T-helper 2 cell treated with Interferon-gamma antibody and Interleukin-4, amounts not matched to agents 100 ng/mL and 5 ng/mL, for 36 hours (primary cell): ENCODE data around the gene UBE2Q1. TPM values are rescaled to one million over a fixed set of nuclear protein-coding genes. Genes with fewer than 3 reads are reported as not detected.
"Not testable (repeated sequence)": the region's sequence is repeated elsewhere in the genome, so short reads cannot be mapped to it uniquely, and the experiment has no call there.

Experiments
- intact Hi-C: fragments of 100-400 bp; cut with micrococcal nuclease; formaldehyde crosslinking; loops from one replicate; pipeline ENCODE4 v1.15.1; 2023
- total RNA-seq: library from RNA; stranded (reverse); gene quantifications from 2 replicates; pipeline ENCODE4 v1.2.3, GENCODE V29; 2022

The UBE2Q1 gene
- total RNA-seq, 1 donor from 2014 or later, result 112 TPM

- intact Hi-C loops, result no loop called here
These were observed 6.4 kb downstream of the UBE2Q1 start for GRCh38 chr1:154552036-154552435.

GRCh38 chr1:154551474-154551873 lies 7.0 kb downstream of the UBE2Q1 start:
- intact Hi-C loops, result no loop called here

- intact Hi-C loops, result no loop called here
These were observed 7.8 kb downstream of the UBE2Q1 start for GRCh38 chr1:154550657-154551056.

DNA sequence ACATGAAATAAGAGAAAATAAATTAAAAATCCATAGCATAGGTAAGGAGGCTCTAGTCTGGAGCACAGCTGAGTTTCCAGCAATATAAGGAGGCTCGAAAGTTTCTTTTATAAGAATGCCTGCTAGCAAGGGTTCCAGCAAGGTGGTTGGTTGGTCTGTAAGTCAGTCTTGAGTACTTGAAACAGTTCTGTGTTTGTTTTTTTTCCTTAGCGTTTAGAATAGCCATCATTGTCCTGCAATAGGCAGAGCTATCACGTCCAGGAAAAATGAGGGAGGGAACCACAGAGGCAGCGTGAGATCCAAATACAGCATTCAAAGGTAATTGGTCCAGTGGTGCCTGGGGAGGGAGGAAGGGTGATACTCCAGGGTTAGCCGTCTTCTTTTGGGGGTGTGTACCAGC lies 8.4 kb downstream of the UBE2Q1 start:
- intact Hi-C loops, result no loop called here

- intact Hi-C loops, result no loop called here
These were observed 9.2 kb downstream of the UBE2Q1 start for GRCh38 chr1:154549202-154549770.

DNA sequence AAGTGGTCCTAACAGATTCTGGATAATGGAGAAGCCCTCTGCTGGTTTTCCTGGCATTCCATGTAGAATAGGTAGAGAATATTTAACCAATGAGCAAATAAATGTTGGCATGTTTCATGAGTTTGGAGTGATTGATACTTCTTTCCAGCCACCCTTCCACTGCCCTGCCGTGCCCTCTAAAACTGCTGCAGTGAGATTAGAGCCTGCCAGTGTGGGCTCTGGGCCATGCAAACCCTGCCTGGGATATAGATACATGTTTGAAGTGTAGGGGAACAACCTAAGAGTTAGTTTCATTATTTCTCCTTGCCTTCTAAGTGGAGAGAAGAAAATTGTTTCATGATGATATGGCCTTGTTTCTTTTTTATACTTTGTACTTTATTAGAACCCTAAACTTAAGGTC lies 10.4 kb downstream of the UBE2Q1 start:
- intact Hi-C loops, result no loop called here

GRCh38 chr1:154547105-154547732 lies 11.2 kb downstream of the UBE2Q1 start:
- intact Hi-C loops, result no loop called here

DNA sequence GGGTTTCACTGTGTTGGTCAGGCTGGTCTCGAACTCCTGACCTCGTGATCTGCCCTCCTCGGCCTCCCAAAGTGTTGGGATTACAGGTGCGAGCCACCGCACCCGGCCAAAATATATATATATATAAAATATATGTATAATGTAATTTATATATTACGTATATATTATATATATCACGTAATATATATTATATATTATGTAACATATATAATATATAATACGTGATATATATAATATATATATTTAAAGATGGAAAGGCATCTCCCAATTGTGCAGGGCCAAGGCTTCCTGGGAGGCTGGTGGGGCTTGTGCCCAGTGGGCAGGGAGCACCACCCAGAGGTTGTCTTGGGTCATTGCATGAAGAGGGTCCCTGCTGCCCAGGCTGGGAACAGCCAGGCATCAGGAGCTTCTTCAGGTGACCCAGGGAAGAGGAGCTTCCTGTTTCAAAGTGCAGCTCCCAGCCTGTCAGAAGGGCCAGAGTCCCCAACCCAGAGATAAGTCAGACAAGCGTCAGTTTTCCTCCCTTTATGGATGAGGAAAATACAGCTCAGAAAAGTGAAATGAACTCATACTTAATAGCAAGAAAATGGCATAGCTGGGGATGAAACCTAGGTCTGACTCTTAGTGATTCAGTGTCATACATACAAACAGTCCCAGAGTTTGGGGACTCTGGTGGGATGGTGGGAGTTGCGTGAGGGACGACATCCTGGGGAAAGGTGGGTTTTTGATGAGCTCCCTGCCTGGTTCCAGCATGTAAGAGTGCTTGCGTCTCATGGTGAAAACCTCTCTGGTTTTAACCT lies 12.0 kb downstream of the UBE2Q1 start:
- intact Hi-C loops, result loop anchor here (1.0 kb wide), 1 partner anchor 66 kb away; no protein-coding TSS in a partner anchor

DNA sequence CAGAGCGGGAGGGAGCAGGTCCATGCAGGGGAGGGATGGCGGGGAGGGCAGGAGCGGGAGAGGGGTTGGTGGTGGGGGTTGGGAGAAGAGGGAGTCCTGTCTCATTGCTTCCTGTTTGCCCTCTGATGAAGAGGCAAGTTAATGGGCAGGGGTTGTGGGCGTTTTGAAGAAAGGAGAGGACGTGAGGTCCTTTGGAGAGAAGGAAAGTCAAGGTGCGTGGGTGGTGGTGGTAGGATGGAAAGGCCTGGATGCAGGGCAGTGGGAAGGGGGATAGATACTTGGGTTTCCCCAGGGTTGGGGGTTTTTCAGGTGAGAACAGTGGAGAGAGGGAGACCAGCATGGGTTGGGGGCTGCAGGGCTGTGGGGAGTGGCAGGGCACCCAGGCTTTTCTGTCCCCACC lies 17.2 kb downstream of the UBE2Q1 start:
- intact Hi-C loops, result no loop called here

DNA sequence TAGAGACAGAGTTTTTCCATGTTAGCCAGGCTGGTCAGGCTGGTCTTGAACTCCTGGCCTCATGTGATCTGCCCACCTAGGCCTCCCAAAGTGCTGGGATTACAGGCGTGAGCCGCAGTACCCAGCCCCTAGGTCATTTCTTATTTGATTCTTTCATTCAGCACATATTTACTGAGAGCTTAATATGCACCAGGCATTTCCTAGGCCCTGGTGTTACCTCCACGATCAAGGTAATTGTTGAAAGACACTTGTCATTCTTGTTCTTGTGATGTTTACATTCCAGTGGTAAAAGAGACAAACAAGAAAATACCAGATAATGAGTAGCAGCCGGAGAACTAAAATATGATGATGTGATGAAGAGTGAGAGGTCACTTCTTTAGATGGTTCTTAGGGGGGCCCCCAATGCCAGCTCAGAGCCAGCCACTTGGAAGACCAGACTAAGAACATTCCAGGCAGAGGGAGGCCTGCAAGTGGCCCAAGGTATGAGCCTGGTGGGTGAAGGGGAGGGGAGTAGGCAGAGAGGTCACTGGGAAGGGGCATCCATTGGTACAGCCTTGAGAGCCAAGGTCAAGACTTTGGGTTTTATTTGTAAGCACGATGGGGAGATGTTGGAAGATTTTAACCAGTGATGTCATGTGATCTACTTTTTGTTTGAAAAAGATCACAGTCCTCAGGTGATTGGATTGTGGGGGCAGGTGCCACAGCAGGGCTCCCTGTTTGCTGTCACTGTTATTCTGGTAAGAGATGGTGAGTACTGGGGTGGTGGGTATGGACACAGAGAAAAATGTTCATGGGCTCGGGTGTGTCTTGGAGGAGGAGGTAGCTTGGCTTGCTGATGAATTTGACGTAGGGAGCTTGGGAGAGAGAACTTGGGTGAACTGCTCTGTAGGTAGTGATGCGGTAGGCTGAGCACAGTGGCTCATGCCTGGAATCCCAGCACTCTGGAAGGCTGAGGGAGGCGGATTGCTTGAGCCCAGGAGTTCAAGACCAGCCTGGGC lies 18.7 kb downstream of the UBE2Q1 start:
- intact Hi-C loops, result no loop called here

- intact Hi-C loops, result no loop called here
These were observed 21.9 kb downstream of the UBE2Q1 start for GRCh38 chr1:154536570-154536969.

DNA sequence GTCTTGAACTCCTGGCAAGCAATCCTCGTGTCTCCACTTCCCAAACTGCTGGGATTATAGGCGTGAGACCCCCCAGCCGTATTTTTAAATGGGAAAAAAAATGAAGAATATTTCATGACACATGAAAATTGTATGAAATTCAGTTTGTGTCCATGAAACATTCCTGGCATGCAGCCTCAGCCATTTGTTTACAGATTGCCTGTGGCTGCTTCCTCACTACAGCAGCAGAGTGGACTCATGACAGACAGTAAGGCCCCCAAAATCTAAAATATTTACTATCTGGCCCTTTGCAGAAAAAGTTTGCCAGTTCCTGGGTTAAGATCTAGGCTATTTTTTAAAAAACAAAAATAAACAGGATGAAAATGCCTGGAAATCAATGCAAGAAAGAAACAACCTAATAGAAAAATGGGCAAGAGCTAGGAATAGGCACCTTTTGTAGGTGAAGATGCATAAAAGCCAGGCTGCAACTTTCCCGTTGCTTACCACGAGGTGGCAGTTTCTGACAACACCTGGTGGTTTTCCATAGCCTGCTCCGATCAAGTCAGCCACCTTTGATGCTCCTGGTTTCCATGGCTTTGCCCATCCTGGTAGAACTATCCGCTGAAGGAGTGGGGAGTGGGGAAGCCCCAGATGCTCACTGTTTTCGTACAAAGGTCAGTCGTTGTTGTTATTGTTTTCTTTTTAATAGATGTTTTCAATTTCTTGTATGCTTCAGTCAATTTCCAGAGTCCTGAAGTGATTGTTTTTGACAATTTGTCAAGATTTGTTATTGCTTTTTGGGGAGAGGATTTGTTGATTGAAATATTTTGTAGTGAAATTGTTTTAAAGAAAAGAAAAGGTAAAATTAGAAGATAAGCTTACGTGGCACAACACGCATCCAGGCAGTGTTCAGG lies 24.3 kb downstream of the UBE2Q1 start:
- intact Hi-C loops, result no loop called here

DNA sequence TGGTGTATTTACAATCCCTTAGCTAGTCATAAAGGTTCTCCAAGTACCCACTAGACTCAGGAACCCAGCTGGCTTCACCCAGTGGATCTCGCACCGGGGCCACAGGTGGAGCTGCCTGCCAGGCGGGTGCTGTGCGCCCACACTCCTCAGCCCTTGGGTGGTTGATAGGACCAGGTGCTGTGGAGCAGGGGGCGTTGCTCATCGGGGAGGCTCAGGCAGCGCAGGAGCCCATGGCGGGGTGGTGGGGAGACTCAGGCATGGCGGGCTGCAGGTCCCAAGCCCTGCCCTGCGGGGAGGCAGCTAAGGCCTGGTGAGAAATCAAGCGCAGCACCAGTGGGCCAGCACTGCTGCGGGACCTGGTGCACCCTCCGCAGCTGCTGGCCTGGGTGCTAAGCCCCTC lies 26.5 kb downstream of the UBE2Q1 start:
- intact Hi-C loops, result not testable (repeated sequence)

DNA sequence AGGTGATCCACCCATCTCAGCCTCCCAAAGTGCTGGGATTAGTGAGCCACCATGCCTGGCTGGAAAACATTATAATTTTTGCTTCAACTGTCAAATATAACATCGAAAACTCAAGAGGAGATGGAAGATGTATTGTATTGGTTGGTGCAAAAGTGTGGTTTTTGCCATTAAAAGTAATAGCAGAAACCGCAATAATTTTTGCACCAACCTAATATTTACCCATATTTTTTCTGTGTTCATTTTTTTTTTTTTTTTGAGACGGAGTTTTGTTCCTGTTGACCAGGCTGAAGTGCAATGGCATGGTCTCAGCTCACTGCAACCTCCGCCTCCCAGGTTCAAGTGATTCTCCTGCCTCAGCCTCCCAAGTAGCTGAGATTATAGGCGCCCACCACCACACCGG lies 29.2 kb downstream of the UBE2Q1 start:
- intact Hi-C loops, result no loop called here

DNA sequence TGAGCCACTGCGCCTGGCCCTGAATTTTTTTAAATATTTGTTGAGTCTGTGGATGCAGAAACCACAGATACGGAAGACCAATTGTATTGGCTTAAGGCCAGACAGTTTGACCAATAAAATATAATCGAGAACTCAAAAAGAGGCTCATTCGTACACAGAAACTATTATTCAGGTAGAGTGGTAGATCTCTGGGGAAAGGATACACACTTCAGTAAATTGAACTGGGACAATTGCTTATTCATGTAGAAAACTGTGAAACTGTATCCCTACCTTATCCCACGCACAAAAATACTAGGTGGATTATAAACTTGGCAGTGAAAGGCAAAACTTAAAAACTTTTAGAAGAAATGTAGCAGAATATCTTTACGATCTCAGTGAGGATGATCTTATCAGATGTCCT lies 31.3 kb downstream of the UBE2Q1 start:
- intact Hi-C loops, result no loop called here

DNA sequence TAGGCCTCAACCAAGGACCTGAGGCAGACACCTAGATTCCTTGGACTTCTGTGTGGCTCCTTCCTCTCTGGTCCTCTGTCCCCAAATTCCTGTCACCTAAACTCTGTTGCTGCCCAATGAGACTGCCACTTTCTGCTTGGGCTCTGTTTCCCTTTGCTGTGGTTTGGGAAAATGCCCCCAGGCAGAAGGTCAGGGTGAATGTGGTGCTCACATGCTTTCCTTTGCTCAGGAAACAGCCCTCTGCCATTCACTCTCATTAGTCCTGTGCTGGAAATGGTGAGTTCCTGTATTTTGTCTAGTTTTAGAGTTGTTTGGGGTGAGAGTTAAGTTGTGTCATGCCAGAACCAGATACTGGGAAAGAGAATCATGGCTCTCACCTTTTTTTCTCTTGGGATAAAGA lies 33.6 kb downstream of the UBE2Q1 start:
- intact Hi-C loops, result no loop called here

DNA sequence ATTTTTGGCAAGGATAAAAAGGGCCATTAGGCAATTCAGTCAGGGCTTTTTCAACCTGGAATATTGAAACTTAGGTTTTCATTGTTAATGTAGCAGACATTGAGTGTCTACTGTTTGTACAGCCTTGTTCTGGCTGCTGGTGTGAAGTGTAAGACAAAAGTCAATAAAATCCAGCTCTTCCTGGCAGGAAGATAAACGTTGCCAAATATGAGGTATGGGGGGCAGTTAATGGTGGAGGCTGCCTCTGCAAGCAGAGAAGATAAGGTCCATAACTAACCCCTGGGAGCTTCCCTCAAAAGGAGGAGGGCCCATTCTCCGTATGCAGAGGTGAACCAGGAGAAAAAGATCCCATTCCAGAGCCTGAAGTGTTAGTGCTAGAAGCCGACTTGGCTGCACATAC lies 36.8 kb downstream of the UBE2Q1 start:
- intact Hi-C loops, result no loop called here

- intact Hi-C loops, result no loop called here
These were observed 38.1 kb downstream of the UBE2Q1 start for GRCh38 chr1:154520333-154520732.

- intact Hi-C loops, result no loop called here
These were observed 38.9 kb downstream of the UBE2Q1 start for GRCh38 chr1:154519591-154519991.

- intact Hi-C loops, result no loop called here
These were observed 40.8 kb downstream of the UBE2Q1 start for GRCh38 chr1:154517661-154518060.
